ENCODE results near the gene HOXD12. TPM values are rescaled to one million over a fixed set of nuclear protein-coding genes. Genes with fewer than 3 reads are reported as not detected.
A peak's percentile ranks its signal among the peaks of the same experiment; 100 is the strongest.

Gene HOXD12
- total RNA-seq, 1 experiment from 2014 or later, result not detected

DNA sequence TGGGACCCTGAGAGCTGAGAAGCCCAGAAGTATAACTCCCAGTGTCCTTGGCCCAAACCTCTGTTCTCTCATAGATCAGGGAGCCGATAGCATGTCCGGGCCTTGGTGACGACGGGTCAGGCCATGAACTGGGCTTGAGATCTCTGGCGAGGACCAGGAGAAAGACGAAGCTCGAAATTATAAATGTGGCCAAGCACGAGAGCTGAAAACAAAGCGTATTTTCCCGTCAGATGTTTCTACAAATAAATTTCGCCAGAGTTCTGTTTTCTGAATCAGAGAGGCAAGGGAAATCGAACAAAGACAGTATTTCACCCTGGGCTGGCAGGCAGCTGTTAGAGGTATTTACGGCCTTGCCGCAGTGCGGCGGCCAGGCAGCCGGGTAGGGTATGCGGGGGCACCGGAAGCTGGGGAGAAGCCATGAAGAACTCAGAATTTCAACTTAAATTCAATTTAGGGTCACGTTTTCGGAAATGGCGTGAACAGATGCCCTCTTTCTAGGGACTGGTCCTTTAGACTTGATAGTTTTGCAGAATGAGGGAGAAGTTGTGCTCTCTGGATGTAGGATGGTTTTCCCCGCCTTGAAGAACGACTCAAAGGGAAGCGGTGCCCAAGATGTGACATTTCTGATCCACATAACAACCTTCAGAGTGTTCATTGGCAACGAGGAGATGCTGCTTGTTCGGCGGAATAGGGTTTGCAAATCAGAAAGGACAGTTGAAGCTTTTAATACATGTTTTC, 39.5 kb downstream of the HOXD12 start:
- Mint-ChIP-seq H3K4me1 (ENCODE audit: low read depth, unreplicated experiment) (no peaks in the 10 kb centered on the region), H3K27me3 (ENCODE audit: unreplicated experiment) (no peaks in the 10 kb centered on the region), H3K4me3 (ENCODE audit: low read depth, unreplicated experiment) (no peak overlapping the region), H3K27ac (ENCODE audit: unreplicated experiment) (no peak overlapping the region), H3K9me3 (ENCODE audit: low read depth, unreplicated experiment) (no peaks in the 10 kb centered on the region), H3K36me3 (ENCODE audit: insufficient read depth, unreplicated experiment) (no peaks in the 10 kb centered on the region)
- no TSS peak for BruUV-seq (replicated peaks)
- no peak for DNase-seq
- CTCF ChIA-PET, result interaction anchor here (1.2 to 3.3 kb wide), 3 partner anchors 8 to 515 kb away, joined by 3 to 87 read pairs (median 4); no protein-coding TSS in a partner anchor
- intact Hi-C loops (cut with micrococcal nuclease; ENCODE audit: unreplicated experiment), result no loop called here
- TF ChIP-seq, protein P1, sequence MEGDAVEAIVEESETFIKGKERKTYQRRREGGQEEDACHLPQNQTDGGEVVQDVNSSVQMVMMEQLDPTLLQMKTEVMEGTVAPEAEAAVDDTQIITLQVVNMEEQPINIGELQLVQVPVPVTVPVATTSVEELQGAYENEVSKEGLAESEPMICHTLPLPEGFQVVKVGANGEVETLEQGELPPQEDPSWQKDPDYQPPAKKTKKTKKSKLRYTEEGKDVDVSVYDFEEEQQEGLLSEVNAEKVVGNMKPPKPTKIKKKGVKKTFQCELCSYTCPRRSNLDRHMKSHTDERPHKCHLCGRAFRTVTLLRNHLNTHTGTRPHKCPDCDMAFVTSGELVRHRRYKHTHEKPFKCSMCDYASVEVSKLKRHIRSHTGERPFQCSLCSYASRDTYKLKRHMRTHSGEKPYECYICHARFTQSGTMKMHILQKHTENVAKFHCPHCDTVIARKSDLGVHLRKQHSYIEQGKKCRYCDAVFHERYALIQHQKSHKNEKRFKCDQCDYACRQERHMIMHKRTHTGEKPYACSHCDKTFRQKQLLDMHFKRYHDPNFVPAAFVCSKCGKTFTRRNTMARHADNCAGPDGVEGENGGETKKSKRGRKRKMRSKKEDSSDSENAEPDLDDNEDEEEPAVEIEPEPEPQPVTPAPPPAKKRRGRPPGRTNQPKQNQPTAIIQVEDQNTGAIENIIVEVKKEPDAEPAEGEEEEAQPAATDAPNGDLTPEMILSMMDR (IDR thresholded peaks at IDR 0.05; ENCODE audit: unreplicated experiment), result no peak

DNA sequence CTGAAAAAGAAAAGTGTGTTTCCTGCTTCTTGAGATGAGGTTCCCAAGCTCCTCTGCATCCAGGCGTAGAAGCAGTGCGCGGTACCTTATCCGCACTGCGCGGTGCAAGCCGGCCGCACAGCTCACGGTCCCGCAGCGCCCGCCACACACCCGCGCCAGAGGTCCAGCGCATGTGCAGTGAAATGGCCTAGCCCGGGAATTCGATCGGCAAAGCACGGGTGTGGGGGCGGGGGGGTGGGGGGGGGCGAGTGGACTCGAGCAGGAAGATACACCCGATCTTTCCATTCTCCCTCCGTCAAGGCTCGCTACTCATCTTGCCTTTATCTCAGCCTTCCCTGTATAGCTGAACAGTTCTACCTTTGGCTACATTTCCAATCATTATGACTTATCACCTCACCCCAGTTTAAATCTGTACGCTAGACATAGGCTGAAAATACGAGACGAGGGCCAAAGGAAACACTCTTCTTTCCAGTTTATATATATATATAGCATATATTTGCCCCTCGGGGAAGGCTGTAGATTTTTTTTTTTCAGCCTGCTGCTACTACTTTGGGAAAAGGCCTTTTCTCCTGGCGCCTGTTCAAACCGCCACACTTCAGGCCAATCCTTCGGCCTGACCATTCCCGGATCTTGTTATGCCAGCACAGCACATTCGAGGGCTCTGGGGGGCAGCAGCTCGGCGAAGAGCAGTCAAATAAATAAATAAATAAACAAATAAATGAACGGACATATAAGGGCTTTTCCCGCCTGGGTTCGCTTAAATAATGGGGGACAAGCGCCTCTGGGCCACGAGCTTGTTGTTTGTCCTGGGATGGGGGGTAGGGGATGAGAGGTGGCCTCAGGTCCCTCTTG, 40.3 kb downstream of the HOXD12 start:
- CTCF ChIA-PET, result interaction anchor here (0.6 to 3.3 kb wide), 12 partner anchors 9 to 514 kb away, joined by 3 to 87 read pairs (median 5); no protein-coding TSS in a partner anchor
- TF ChIP-seq, protein P1 (IDR thresholded peaks at IDR 0.05; ENCODE audit: unreplicated experiment), result no peak
- Mint-ChIP-seq H3K9me3 (ENCODE audit: low read depth, unreplicated experiment) (no peaks in the 10 kb centered on the region), H3K36me3 (ENCODE audit: insufficient read depth, unreplicated experiment) (no peaks in the 10 kb centered on the region), H3K27me3 (ENCODE audit: unreplicated experiment) (no peaks in the 10 kb centered on the region), H3K27ac (ENCODE audit: unreplicated experiment) (no peak overlapping the region), H3K4me1 (ENCODE audit: low read depth, unreplicated experiment) (no peaks in the 10 kb centered on the region), H3K4me3 (ENCODE audit: low read depth, unreplicated experiment) (peak overlapping the region; percentile 70)
- BruUV-seq (replicated peaks), result no TSS peak
- DNase-seq, result no peak
- intact Hi-C loops (cut with micrococcal nuclease; ENCODE audit: unreplicated experiment), result loop anchor here (1.0 to 5.0 kb wide), 6 partner anchors 132 to 513 kb away; no protein-coding TSS in a partner anchor

- no peaks in the 10 kb centered on the region for H3K9me3 Mint-ChIP-seq (ENCODE audit: low read depth, unreplicated experiment)
- DNase-seq, result peak; percentile 89
- intact Hi-C loops (cut with micrococcal nuclease; ENCODE audit: unreplicated experiment), result loop anchor here (1.0 to 5.0 kb wide), 6 partner anchors 132 to 512 kb away; no protein-coding TSS in a partner anchor
- no peaks in the 10 kb centered on the region for H3K36me3 Mint-ChIP-seq (ENCODE audit: insufficient read depth, unreplicated experiment)
- no TSS peak for BruUV-seq (replicated peaks)
- TF ChIP-seq, protein P1 (IDR thresholded peaks at IDR 0.05; ENCODE audit: unreplicated experiment), result peak; percentile 99
- peak overlapping the region; percentile 70 for H3K4me3 Mint-ChIP-seq (ENCODE audit: low read depth, unreplicated experiment)
- no peaks in the 10 kb centered on the region for H3K4me1 Mint-ChIP-seq (ENCODE audit: low read depth, unreplicated experiment)
- H3K27me3 Mint-ChIP-seq (ENCODE audit: unreplicated experiment), result peaks cover 6% of the 10 kb centered on the region
- no peak overlapping the region for H3K27ac Mint-ChIP-seq (ENCODE audit: unreplicated experiment)
- CTCF ChIA-PET, result interaction anchor here (0.6 to 3.3 kb wide), 16 partner anchors 9 to 1344 kb away, joined by 3 to 87 read pairs (median 4); no protein-coding TSS in a partner anchor
These were observed 41.1 kb downstream of the HOXD12 start for GRCh38 chr2:176140513-176141317.

GRCh38 chr2:176142281-176142680, 42.7 kb downstream of the HOXD12 start:
- no peak overlapping the region for H3K4me3 Mint-ChIP-seq (ENCODE audit: low read depth, unreplicated experiment)
- H3K4me1 Mint-ChIP-seq (ENCODE audit: low read depth, unreplicated experiment), result no peaks in the 10 kb centered on the region
- CTCF ChIA-PET, result interaction anchor here (3.3 kb wide), 1 partner anchor 313 kb away, joined by 87 read pairs; no protein-coding TSS in a partner anchor
- TF ChIP-seq, protein P1 (IDR thresholded peaks at IDR 0.05; ENCODE audit: unreplicated experiment), result no peak
- no peaks in the 10 kb centered on the region for H3K36me3 Mint-ChIP-seq (ENCODE audit: insufficient read depth, unreplicated experiment)
- H3K9me3 Mint-ChIP-seq (ENCODE audit: low read depth, unreplicated experiment), result no peaks in the 10 kb centered on the region
- intact Hi-C loops (cut with micrococcal nuclease; ENCODE audit: unreplicated experiment), result loop anchor here (5.0 kb wide), 1 partner anchor 130 kb away; no protein-coding TSS in a partner anchor
- H3K27me3 Mint-ChIP-seq (ENCODE audit: unreplicated experiment), result peaks cover 14% of the 10 kb centered on the region
- DNase-seq, result no peak
- BruUV-seq (replicated peaks), result no TSS peak
- H3K27ac Mint-ChIP-seq (ENCODE audit: unreplicated experiment), result no peak overlapping the region
